HEK293 (cell line): ENCODE results near the gene CBFA2T2.
A peak's percentile ranks its signal among the peaks of the same experiment; 100 is the strongest.

Experiments
- CTCF ChIA-PET: fragments of 350-600 bp; formaldehyde crosslinking; extraction: SDS; loops from one replicate; lab custom pipeline; 2021; ENCODE audit warnings: antibody characterized with exemption; lab: Yijun Ruan, JAX
- POLR2A ChIA-PET: fragments of 300-600 bp; formaldehyde crosslinking; extraction: SDS; loops from one replicate; lab custom pipeline; 2020; ENCODE audit warnings: antibody characterized with exemption, inconsistent platforms; lab: Yijun Ruan, JAX
- H3K27ac ChIP-seq: fragments of 200-500 bp; sonication (Bioruptor generic); 2 replicates; pipeline ENCODE4 v1.5.1; 2014; ENCODE audit warnings: low read depth, low read length, control low read depth, inconsistent platforms; ENCODE audit errors: extremely low read depth
- H3K36me3 ChIP-seq, 2 experiments: fragments of 200-500 bp in 1 of 2; sonication (Bioruptor generic) in 1 of 2; 1 replicate in 1 of 2; 2 replicates in 1 of 2; pipeline ENCODE4 v1.5.1; 2014 to 2017; ENCODE audit warnings: inconsistent platforms in 2 of 2, low read length in 2 of 2; ENCODE audit not compliant: control insufficient read depth in 2 of 2, insufficient read depth in 1 of 2
- H3K4me1 ChIP-seq: fragments of 200-500 bp; sonication (Bioruptor generic); 2 replicates; pipeline ENCODE4 v1.5.1; 2014; ENCODE audit warnings: mild to moderate bottlenecking, low read length, inconsistent platforms; ENCODE audit not compliant: control insufficient read depth, insufficient read depth
- H3K4me3 ChIP-seq: 2 replicates; pipeline ENCODE4 v1.5.1; 2011; ENCODE audit warnings: low read depth, mild to moderate bottlenecking, control low read depth, low read length, moderate library complexity
- H3K9me3 ChIP-seq: fragments of 200-500 bp; sonication (Bioruptor generic); 2 replicates; pipeline ENCODE4 v1.5.1; 2014; ENCODE audit warnings: low read depth, low read length, inconsistent platforms; ENCODE audit not compliant: control insufficient read depth, insufficient read depth
- BCL11A ChIP-seq: fragments of 450-650 bp; formaldehyde crosslinking; IDR thresholded peaks from 2 replicates; pipeline ENCODE4 v1.5.1; 2016; ENCODE audit warnings: low read depth, missing biosample characterization, missing genetic modification characterization
- GLIS1 ChIP-seq: fragments of 450-650 bp; formaldehyde crosslinking; IDR thresholded peaks from 2 replicates; pipeline ENCODE4 v1.5.1; 2016; ENCODE audit warnings: missing biosample characterization, missing genetic modification characterization
- GLIS2 ChIP-seq: fragments of 450-650 bp; formaldehyde crosslinking; IDR thresholded peaks from 2 replicates; pipeline ENCODE4 v1.5.1; 2016; ENCODE audit warnings: missing biosample characterization, missing genetic modification characterization
- SETDB1 ChIP-seq: IDR thresholded peaks from one replicate; pipeline ENCODE4 v1.6.1; 2017; ENCODE audit warnings: mild to moderate bottlenecking, low read length, moderate library complexity, mixed read lengths; ENCODE audit not compliant: insufficient read length
- SP2 ChIP-seq: fragments of 450-650 bp; formaldehyde crosslinking; IDR thresholded peaks from 2 replicates; pipeline ENCODE4 v1.5.1; 2016; ENCODE audit warnings: missing biosample characterization, missing genetic modification characterization
- SP3 ChIP-seq: fragments of 450-650 bp; formaldehyde crosslinking; IDR thresholded peaks from 2 replicates; pipeline ENCODE4 v1.5.1; 2016; ENCODE audit warnings: missing biosample characterization, missing genetic modification characterization
- WT1 ChIP-seq: fragments of 450-650 bp; formaldehyde crosslinking; IDR thresholded peaks from 2 replicates; pipeline ENCODE4 v1.5.1; 2016; ENCODE audit warnings: missing biosample characterization, missing genetic modification characterization
- ZBTB17 ChIP-seq: fragments of 450-650 bp; formaldehyde crosslinking; IDR thresholded peaks from 2 replicates; pipeline ENCODE4 v1.5.1; 2016; ENCODE audit warnings: missing biosample characterization, missing genetic modification characterization
- ZBTB20 ChIP-seq: fragments of 450-650 bp; formaldehyde crosslinking; IDR thresholded peaks from 2 replicates; pipeline ENCODE4 v1.5.1; 2016; ENCODE audit warnings: missing biosample characterization, missing genetic modification characterization
- ZFP37 ChIP-seq: fragments of 450-650 bp; formaldehyde crosslinking; IDR thresholded peaks from 2 replicates; pipeline ENCODE4 v1.5.1; 2016; ENCODE audit warnings: missing biosample characterization, missing genetic modification characterization
- ZIC2 ChIP-seq: fragments of 450-650 bp; formaldehyde crosslinking; IDR thresholded peaks from 2 replicates; pipeline ENCODE4 v1.5.1; 2016; ENCODE audit warnings: missing biosample characterization, missing genetic modification characterization
- ZNF2 ChIP-seq: fragments of 450-650 bp; formaldehyde crosslinking; IDR thresholded peaks from 2 replicates; pipeline ENCODE4 v1.5.1; 2016; ENCODE audit warnings: missing biosample characterization, missing genetic modification characterization
- ZNF366 ChIP-seq: fragments of 450-650 bp; formaldehyde crosslinking; conservative IDR thresholded peaks from 2 replicates; pipeline ENCODE4 v1.5.1; 2016; ENCODE audit warnings: missing biosample characterization, missing genetic modification characterization
- ZNF394 ChIP-seq: fragments of 450-650 bp; formaldehyde crosslinking; IDR thresholded peaks from 2 replicates; pipeline ENCODE4 v1.5.1; 2016; ENCODE audit warnings: missing biosample characterization, missing genetic modification characterization, mild to moderate bottlenecking, moderate library complexity, borderline replicate concordance
- ZNF561 ChIP-seq: fragments of 450-650 bp; IDR thresholded peaks from 2 replicates; pipeline ENCODE4 v1.5.1; 2018; ENCODE audit warnings: missing biosample characterization, missing genetic modification characterization, borderline replicate concordance
- ZNF600 ChIP-seq: fragments of 450-650 bp; formaldehyde crosslinking; IDR thresholded peaks from 2 replicates; pipeline ENCODE4 v1.5.1; 2016; ENCODE audit warnings: missing biosample characterization, missing genetic modification characterization
- ZNF707 ChIP-seq: fragments of 450-650 bp; formaldehyde crosslinking; IDR thresholded peaks from 2 replicates; pipeline ENCODE4 v1.5.1; 2016; ENCODE audit warnings: missing biosample characterization, missing genetic modification characterization
- TF ChIP-seq, protein P1 (sequence below): fragments of 450-650 bp; formaldehyde crosslinking; conservative IDR thresholded peaks from 2 replicates; pipeline ENCODE4 v1.5.1; 2016; ENCODE audit warnings: low read depth, missing biosample characterization, missing genetic modification characterization
- TF ChIP-seq, protein P2 (sequence below): fragments of 450-650 bp; formaldehyde crosslinking; IDR thresholded peaks from 2 replicates; pipeline ENCODE4 v1.5.1; 2016; ENCODE audit warnings: missing biosample characterization, missing genetic modification characterization

CBFA2T2 gene

DNA sequence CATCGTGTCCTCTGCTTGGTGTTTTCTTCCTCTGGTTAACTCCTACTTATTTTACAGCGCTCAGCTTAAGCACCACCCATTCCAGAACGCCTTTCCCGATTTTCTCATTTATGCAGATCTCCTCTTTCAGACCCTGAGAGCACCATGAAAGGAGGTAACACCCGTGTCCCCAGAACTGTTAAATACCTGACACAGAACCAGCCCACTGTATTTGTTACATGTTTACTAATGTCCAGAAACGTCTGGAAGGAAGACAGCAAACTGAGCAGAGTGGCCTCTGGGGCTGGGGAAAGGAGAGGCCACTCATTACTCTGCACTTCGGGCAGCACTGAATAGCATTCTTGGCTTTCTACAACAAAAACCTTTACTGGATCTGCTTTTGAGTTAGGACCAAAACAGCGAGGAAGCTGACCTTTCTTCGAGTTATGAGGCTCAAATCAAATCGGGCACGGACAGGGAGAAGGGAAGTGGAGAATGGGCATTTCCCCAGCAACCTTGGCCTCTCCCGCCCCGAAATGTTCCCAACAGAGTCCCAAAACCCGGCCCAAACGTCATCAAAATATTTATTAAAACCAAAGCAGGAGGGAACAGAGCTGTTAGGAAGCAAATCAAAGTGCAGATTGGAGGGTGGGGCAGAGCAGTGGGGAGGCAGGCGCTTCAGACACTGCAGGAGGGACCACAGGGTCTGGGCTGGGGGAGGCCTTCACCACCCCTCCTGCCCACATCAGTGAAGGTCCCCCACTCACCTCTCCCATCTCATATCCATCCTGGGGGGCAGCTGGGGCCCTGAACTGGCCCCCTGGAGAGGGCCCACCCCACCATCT, 185.5 kb downstream of the CBFA2T2 start:
- peaks cover 4% of the 10 kb centered on the region; the same call in 1 of the 2 replicates for H3K4me1 ChIP-seq
- no peak overlapping the region for H3K4me3 ChIP-seq
- TF ChIP-seq, protein P1, sequence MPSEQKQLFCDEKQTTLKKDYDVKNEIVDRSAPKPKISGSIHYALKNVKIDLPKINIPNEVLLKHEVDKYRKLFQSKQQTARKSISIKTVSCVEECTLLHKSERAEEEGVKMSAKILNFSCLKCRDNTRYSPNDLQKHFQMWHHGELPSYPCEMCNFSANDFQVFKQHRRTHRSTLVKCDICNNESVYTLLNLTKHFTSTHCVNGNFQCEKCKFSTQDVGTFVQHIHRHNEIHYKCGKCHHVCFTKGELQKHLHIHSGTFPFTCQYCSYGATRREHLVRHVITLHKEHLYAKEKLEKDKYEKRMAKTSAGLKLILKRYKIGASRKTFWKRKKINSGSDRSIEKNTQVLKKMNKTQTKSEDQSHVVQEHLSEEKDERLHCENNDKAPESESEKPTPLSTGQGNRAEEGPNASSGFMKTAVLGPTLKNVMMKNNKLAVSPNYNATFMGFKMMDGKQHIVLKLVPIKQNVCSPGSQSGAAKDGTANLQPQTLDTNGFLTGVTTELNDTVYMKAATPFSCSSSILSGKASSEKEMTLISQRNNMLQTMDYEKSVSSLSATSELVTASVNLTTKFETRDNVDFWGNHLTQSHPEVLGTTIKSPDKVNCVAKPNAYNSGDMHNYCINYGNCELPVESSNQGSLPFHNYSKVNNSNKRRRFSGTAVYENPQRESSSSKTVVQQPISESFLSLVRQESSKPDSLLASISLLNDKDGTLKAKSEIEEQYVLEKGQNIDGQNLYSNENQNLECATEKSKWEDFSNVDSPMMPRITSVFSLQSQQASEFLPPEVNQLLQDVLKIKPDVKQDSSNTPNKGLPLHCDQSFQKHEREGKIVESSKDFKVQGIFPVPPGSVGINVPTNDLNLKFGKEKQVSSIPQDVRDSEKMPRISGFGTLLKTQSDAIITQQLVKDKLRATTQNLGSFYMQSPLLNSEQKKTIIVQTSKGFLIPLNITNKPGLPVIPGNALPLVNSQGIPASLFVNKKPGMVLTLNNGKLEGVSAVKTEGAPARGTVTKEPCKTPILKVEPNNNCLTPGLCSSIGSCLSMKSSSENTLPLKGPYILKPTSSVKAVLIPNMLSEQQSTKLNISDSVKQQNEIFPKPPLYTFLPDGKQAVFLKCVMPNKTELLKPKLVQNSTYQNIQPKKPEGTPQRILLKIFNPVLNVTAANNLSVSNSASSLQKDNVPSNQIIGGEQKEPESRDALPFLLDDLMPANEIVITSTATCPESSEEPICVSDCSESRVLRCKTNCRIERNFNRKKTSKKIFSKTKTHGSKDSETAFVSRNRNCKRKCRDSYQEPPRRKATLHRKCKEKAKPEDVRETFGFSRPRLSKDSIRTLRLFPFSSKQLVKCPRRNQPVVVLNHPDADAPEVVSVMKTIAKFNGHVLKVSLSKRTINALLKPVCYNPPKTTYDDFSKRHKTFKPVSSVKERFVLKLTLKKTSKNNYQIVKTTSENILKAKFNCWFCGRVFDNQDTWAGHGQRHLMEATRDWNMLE (tag by site-specific recombination), result no peak
- TF ChIP-seq ZNF394 (tag by site-specific recombination) (no peak), ZNF600 (tag by site-specific recombination) (peak; percentile 93), ZBTB20 (tag by site-specific recombination) (peak; percentile 86), SETDB1 (no peak), ZNF561 (tag by site-specific recombination) (no peak), ZBTB17 (peak; percentile 18), ZNF2 (tag by site-specific recombination) (no peak), GLIS1 (tag by site-specific recombination) (peak; percentile 98), WT1 (tag by site-specific recombination) (0 out of 2 replicates have a peak, but pooled peaks have one; percentile 40), SP2 (peak; percentile 30), SP3 (tag by site-specific recombination) (peak; percentile 9; the same call in 1 of the 2 replicates), BCL11A (tag by site-specific recombination) (no peak), ZFP37 (tag by site-specific recombination) (no peak), ZNF366 (tag by site-specific recombination) (peak; percentile 7; the same call in 1 of the 2 replicates), ZNF707 (tag by site-specific recombination) (no peak), ZIC2 (tag by site-specific recombination) (peak; percentile 20; the same call in 1 of the 2 replicates), GLIS2 (tag by site-specific recombination) (peak; percentile 82)
- TF ChIP-seq, protein P2, sequence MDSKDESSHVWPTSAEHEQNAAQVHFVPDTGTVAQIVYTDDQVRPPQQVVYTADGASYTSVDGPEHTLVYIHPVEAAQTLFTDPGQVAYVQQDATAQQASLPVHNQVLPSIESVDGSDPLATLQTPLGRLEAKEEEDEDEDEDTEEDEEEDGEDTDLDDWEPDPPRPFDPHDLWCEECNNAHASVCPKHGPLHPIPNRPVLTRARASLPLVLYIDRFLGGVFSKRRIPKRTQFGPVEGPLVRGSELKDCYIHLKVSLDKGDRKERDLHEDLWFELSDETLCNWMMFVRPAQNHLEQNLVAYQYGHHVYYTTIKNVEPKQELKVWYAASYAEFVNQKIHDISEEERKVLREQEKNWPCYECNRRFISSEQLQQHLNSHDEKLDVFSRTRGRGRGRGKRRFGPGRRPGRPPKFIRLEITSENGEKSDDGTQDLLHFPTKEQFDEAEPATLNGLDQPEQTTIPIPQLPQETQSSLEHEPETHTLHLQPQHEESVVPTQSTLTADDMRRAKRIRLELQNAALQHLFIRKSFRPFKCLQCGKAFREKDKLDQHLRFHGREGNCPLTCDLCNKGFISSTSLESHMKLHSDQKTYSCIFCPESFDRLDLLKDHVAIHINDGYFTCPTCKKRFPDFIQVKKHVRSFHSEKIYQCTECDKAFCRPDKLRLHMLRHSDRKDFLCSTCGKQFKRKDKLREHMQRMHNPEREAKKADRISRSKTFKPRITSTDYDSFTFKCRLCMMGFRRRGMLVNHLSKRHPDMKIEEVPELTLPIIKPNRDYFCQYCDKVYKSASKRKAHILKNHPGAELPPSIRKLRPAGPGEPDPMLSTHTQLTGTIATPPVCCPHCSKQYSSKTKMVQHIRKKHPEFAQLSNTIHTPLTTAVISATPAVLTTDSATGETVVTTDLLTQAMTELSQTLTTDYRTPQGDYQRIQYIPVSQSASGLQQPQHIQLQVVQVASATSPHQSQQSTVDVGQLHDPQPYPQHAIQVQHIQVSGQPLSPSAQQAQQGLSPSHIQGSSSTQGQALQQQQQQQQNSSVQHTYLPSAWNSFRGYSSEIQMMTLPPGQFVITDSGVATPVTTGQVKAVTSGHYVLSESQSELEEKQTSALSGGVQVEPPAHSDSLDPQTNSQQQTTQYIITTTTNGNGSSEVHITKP (tag by site-specific recombination), result peak; percentile 71
- ChIA-PET CTCF (no interaction called here), POLR2A (interaction anchor here (0.9 to 2.5 kb wide), 3 partner anchors 9 to 12 kb away, joined by 3 to 11 read pairs (median 9); partner anchors contain the start of gene ACTL10)
- no peaks in the 10 kb centered on the region for H3K9me3 ChIP-seq
- peaks cover 13 to 67% of the 10 kb centered on the region in 2 experiments; a peak in 2 of 3 replicates for H3K36me3 ChIP-seq
- no peak overlapping the region for H3K27ac ChIP-seq
